HG03342 (cell line): ENCODE measurements around the gene TRAPPC2.
"Not testable (repeated sequence)": the region's sequence is repeated elsewhere in the genome, so short reads cannot be mapped to it uniquely, and the experiment has no call there.

Source experiments
- ATAC-seq: cut with Tn5 transposase; IDR thresholded peaks from one replicate; pipeline ENCODE4 v1.9.1; 2021; ENCODE audit warnings: mild to moderate bottlenecking, moderate library complexity; ENCODE audit not compliant: unreplicated experiment

TRAPPC2 gene

GRCh38 chrX:13670197-13670596 is 64.2 kb downstream of the TRAPPC2 start:
- no peak for ATAC-seq

GRCh38 chrX:13669755-13670154 is 64.7 kb downstream of the TRAPPC2 start:
- not testable (repeated sequence) for ATAC-seq

- ATAC-seq = peak; percentile 79
Measured at GRCh38 chrX:13669246-13669737, 65.1 kb downstream of the TRAPPC2 start.

- ATAC-seq = no peak
Measured at GRCh38 chrX:13667919-13668318, 66.5 kb downstream of the TRAPPC2 start.

GRCh38 chrX:13666836-13667235 is 67.6 kb downstream of the TRAPPC2 start:
- ATAC-seq = no peak

- ATAC-seq = no peak
Measured at GRCh38 chrX:13664020-13664419, 70.4 kb downstream of the TRAPPC2 start.

- no peak for ATAC-seq
Measured at GRCh38 chrX:13662355-13662791, 72.0 kb downstream of the TRAPPC2 start.
